IMR-90 (cell line): ENCODE measurements around the gene STRIP2. TPM values are rescaled to one million over a fixed set of nuclear protein-coding genes. Genes with fewer than 3 reads are reported as not detected.

Experiments used
- ATAC-seq: fragments of 200-7000 bp; cut with Tn5 transposase; 2 replicates; pipeline ENCODE4 v1.9.1; 2020; ENCODE audit warnings: low read depth, mild to moderate bottlenecking, moderate library complexity
- BruUV-seq: library from RNA; stranded (reverse); fragments of 400-500 nt; replicated peaks from 2 replicates; lab custom pipeline; 2021; lab: Mats Ljungman, UMichigan
- CTCF ChIA-PET: fragments of 300-600 bp; formaldehyde crosslinking; extraction: SDS; loops from one replicate; lab custom pipeline; 2021; ENCODE audit warnings: antibody characterized with exemption; lab: Yijun Ruan, JAX
- POLR2A ChIA-PET: fragments of 300-600 bp; sonication (Branson Sonifier 250); formaldehyde crosslinking; loops from one replicate; lab custom pipeline; 2022; ENCODE audit warnings: antibody characterized with exemption; ENCODE audit not compliant: unreplicated experiment; lab: Charles Lee
- DNase-seq: peaks from one replicate; pipeline ENCODE4 v3.0.0; 2013
- H2AFZ ChIP-seq: replicated peaks from 2 replicates; pipeline ENCODE3; 2013; ENCODE audit warnings: low read length, mild to moderate bottlenecking; ENCODE audit not compliant: poor library complexity
- H2AK5ac ChIP-seq: 2 replicates; pipeline ENCODE4 v1.6.1; 2013; ENCODE audit warnings: low read depth, low read length, inconsistent platforms
- H2AK9ac ChIP-seq: replicated peaks from 2 replicates; pipeline ENCODE3; 2013; ENCODE audit warnings: mild to moderate bottlenecking, low read depth, low read length, moderate library complexity; ENCODE audit not compliant: poor library complexity
- H2BK120ac ChIP-seq: 2 replicates; pipeline ENCODE4 v1.6.1; 2013; ENCODE audit warnings: low read depth, low read length, inconsistent platforms
- H2BK15ac ChIP-seq: 3 replicates; pipeline ENCODE4 v1.6.1; 2013; ENCODE audit warnings: low read depth, low read length, inconsistent platforms
- H2BK20ac ChIP-seq: 2 replicates; pipeline ENCODE4 v1.6.1; 2013; ENCODE audit warnings: low read depth, mild to moderate bottlenecking, inconsistent platforms, low read length, moderate library complexity
- H2BK5ac ChIP-seq: 2 replicates; pipeline ENCODE4 v1.6.1; 2013; ENCODE audit warnings: mild to moderate bottlenecking, low read depth, low read length, inconsistent platforms; ENCODE audit not compliant: poor library complexity, severe bottlenecking
- H3K14ac ChIP-seq: replicated peaks from 2 replicates; pipeline ENCODE4 v1.6.1; 2013; ENCODE audit warnings: low read depth, low read length, inconsistent platforms
- H3K18ac ChIP-seq: 2 replicates; pipeline ENCODE4 v1.6.1; 2013; ENCODE audit warnings: low read depth, low read length, control low read depth
- H3K23ac ChIP-seq: 2 replicates; pipeline ENCODE4 v1.6.1; 2013; ENCODE audit warnings: low read depth, low read length, inconsistent platforms
- H3K27ac ChIP-seq: 2 replicates; pipeline ENCODE4 v1.5.1; 2013; ENCODE audit warnings: mild to moderate bottlenecking, control low read depth, low read length; ENCODE audit not compliant: insufficient read depth
- H3K27me3 ChIP-seq: 2 replicates; pipeline ENCODE4 v1.6.1; 2013; ENCODE audit warnings: low read length; ENCODE audit not compliant: control insufficient read depth, insufficient read depth
- H3K36me3 ChIP-seq: 2 replicates; pipeline ENCODE4 v1.6.1; 2013; ENCODE audit warnings: low read length, mixed read lengths; ENCODE audit not compliant: control insufficient read depth, insufficient read depth
- H3K4ac ChIP-seq: 2 replicates; pipeline ENCODE4 v1.6.1; 2013; ENCODE audit warnings: low read depth, low read length, inconsistent platforms
- H3K4me1 ChIP-seq: 2 replicates; pipeline ENCODE4 v1.6.1; 2013; ENCODE audit warnings: low read length, mixed read lengths; ENCODE audit not compliant: control insufficient read depth, insufficient read depth
- H3K4me2 ChIP-seq: 2 replicates; pipeline ENCODE4 v1.6.1; 2013; ENCODE audit warnings: low read depth, mild to moderate bottlenecking, control low read depth, low read length, moderate library complexity
- H3K4me3 ChIP-seq: 2 replicates; pipeline ENCODE4 v1.5.1; 2013; ENCODE audit warnings: low read depth, mild to moderate bottlenecking, control low read depth, low read length, moderate library complexity; ENCODE audit not compliant: insufficient read depth
- H3K56ac ChIP-seq: 2 replicates; pipeline ENCODE4 v1.6.1; 2013; ENCODE audit warnings: low read length, inconsistent platforms; ENCODE audit not compliant: insufficient read depth; ENCODE audit errors: extremely low read depth
- H3K79me1 ChIP-seq, 2 experiments: 2 replicates each; pipeline ENCODE4 v1.6.1; 2013; ENCODE audit warnings: low read length in 2 of 2, inconsistent platforms in 1 of 2, low read depth in 1 of 2
- H3K9ac ChIP-seq: 2 replicates; pipeline ENCODE4 v1.6.1; 2013; ENCODE audit warnings: low read depth, low read length, control low read depth
- H3K9me1 ChIP-seq: 2 replicates; pipeline ENCODE4 v1.6.1; 2013; ENCODE audit warnings: low read length, inconsistent platforms; ENCODE audit not compliant: insufficient read depth
- H3K9me3 ChIP-seq: 2 replicates; pipeline ENCODE4 v1.6.1; 2013; ENCODE audit warnings: low read length; ENCODE audit not compliant: control insufficient read depth, insufficient read depth
- H4K20me1 ChIP-seq: 2 replicates; pipeline ENCODE4 v1.6.1; 2013; ENCODE audit warnings: low read length, inconsistent platforms; ENCODE audit not compliant: insufficient read depth
- H4K5ac ChIP-seq: 2 replicates; pipeline ENCODE4 v1.6.1; 2013; ENCODE audit warnings: mild to moderate bottlenecking, low read depth, low read length, control low read depth
- H4K8ac ChIP-seq, 2 experiments: 2 replicates each; pipeline ENCODE4 v1.6.1; 2013; ENCODE audit warnings: low read depth in 2 of 2, low read length in 2 of 2, control low read depth in 1 of 2, inconsistent platforms in 1 of 2
- H4K91ac ChIP-seq: 2 replicates; pipeline ENCODE4 v1.6.1; 2013; ENCODE audit warnings: low read depth, low read length, inconsistent platforms; ENCODE audit not compliant: insufficient read depth
- BHLHE40 ChIP-seq: fragments of 150-350 bp; IDR thresholded peaks from 2 replicates; pipeline ENCODE4 v1.6.1; 2016; ENCODE audit warnings: mild to moderate bottlenecking, low read depth, low read length
- CEBPB ChIP-seq: IDR thresholded peaks from 2 replicates; pipeline ENCODE4 v1.6.1; 2012; ENCODE audit warnings: low read depth, low read length, improper control_type of control experiment
- CHD1 ChIP-seq: IDR thresholded peaks from 2 replicates; pipeline ENCODE4 v1.6.1; 2012; ENCODE audit warnings: low read depth, low read length, improper control_type of control experiment
- FOS ChIP-seq: fragments of 150-350 bp; IDR thresholded peaks from 2 replicates; pipeline ENCODE4 v1.6.1; 2016; ENCODE audit warnings: low read depth, low read length
- MAFK ChIP-seq: IDR thresholded peaks from 2 replicates; pipeline ENCODE4 v1.6.1; 2012; ENCODE audit warnings: low read depth, low read length, improper control_type of control experiment
- MAZ ChIP-seq: IDR thresholded peaks from 2 replicates; pipeline ENCODE4 v1.6.1; 2012; ENCODE audit warnings: low read depth, mild to moderate bottlenecking, low read length, improper control_type of control experiment, moderate library complexity, borderline replicate concordance
- MXI1 ChIP-seq: IDR thresholded peaks from 2 replicates; pipeline ENCODE4 v1.6.1; 2012; ENCODE audit warnings: low read depth, mild to moderate bottlenecking, low read length, moderate library complexity, borderline replicate concordance
- NFE2L2 ChIP-seq: fragments of 150-350 bp; IDR thresholded peaks from 2 replicates; pipeline ENCODE4 v1.6.1; 2016; ENCODE audit warnings: low read depth, mild to moderate bottlenecking, low read length
- POLR2A ChIP-seq: IDR thresholded peaks from 2 replicates; pipeline ENCODE4 v1.6.1; 2012; ENCODE audit warnings: mild to moderate bottlenecking, low read depth, low read length
- RAD21 ChIP-seq: IDR thresholded peaks from 2 replicates; pipeline ENCODE4 v1.6.1; 2012; ENCODE audit warnings: low read length, improper control_type of control experiment
- RCOR1 ChIP-seq: IDR thresholded peaks from 2 replicates; pipeline ENCODE4 v1.6.1; 2012; ENCODE audit warnings: mild to moderate bottlenecking, low read length, improper control_type of control experiment; ENCODE audit not compliant: insufficient replicate concordance
- SMC3 ChIP-seq: fragments of 150-350 bp; IDR thresholded peaks from 2 replicates; pipeline ENCODE4 v1.6.1; 2016; ENCODE audit warnings: low read depth, mild to moderate bottlenecking, antibody characterized with exemption, low read length, moderate library complexity
- WGBS, 2 experiments: methylation state at CpG; one replicate each; pipeline versions ENCODE4 v1.1.5 to v1.1.7; 2013; ENCODE audit warnings: missing lambda C conversion rate in 2 of 2; ENCODE audit not compliant: insufficient read length in 1 of 2; ENCODE audit errors: extremely low coverage in 2 of 2; 5-methylcytosine and 5-hydroxymethylcytosine counted together
- dilution Hi-C: fragments of 300-500 bp; cut with HindIII; formaldehyde crosslinking; loops from one replicate; pipeline ENCODE4 v1.14.3; 2018; ENCODE audit warnings: low sequenced_read_pairs; ENCODE audit not compliant: unreplicated experiment
- in situ Hi-C: fragments of 300-500 bp; cut with MboI; formaldehyde crosslinking; loops from 3 replicates; pipeline ENCODE4 v1.14.3; 2019; ENCODE audit warnings: low sequenced_read_pairs, inconsistent platforms, mixed read lengths
- intact Hi-C: fragments of 100-400 bp; cut with micrococcal nuclease; formaldehyde crosslinking; loops from 2 replicates; pipeline ENCODE4 v1.10.0; 2022
- polyA plus RNA-seq, 3 experiments: library from polyadenylated mRNA; depleted of rRNA; stranded (reverse); fragments of >200 nt; gene quantifications; 2 replicates each; pipeline ENCODE4 v1.2.3, GENCODE V29; 2012; ENCODE audit warnings: low replicate concordance in 1 of 3
- total RNA-seq: library from RNA; depleted of rRNA; stranded (reverse); fragments of >200 nt; gene quantifications from 2 replicates; pipeline ENCODE4 v1.2.3, GENCODE V29; 2012
- TF ChIP-seq, protein P1 (sequence below): conservative IDR thresholded peaks from 2 replicates; pipeline ENCODE4 v1.5.1; 2012; ENCODE audit warnings: mild to moderate bottlenecking, low read depth, low read length, improper control_type of control experiment
- TF ChIP-seq, protein P2 (sequence below): fragments of 150-350 bp; IDR thresholded peaks from 2 replicates; pipeline ENCODE4 v1.6.1; 2017; ENCODE audit warnings: mild to moderate bottlenecking, antibody characterized with exemption, low read length, low read depth
- TF ChIP-seq, protein P3 (sequence below): fragments of 150-350 bp; IDR thresholded peaks from 2 replicates; pipeline ENCODE4 v1.6.1; 2016; ENCODE audit warnings: low read depth, mild to moderate bottlenecking, low read length, moderate library complexity, borderline replicate concordance

STRIP2 gene
- total and polyA plus RNA-seq, 2 of the 4 experiments (the other 2 are of a cell fraction) = 1.8 to 3.0 TPM

DNA sequence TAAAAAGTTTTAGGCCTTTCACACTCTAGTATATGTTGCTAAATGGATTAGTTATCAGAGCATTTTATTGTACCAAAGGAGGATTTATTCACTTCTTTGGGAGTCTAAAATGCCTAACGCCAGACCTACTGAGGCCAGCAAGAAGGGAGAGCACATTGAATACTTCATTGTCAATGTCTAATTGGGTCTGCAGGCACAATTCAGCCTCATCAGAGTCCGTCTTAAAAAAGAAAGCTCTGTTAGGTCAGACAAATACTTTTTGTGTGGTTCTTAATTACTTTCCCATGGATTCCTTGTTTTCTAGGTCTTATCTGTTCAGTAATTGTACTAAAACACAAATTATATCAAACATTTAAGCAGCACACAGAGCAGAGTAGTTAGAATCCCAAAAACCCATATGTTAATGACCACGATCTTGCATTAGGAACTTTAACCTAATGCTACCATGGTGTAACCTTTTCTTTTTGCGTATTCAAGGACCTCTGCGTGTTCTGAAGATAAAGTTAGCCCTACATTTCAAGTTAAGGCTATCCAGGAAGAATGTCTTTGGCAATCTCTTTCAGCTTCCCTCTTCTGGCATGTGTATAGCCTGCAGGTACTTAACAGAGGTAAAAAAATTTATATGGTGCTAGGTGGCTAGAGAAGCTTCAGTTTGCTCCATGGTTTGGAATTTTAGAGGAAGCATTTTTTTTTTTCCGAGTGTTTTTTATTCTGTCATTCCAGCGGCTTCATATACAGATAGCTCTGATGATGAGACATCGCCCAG is 45.7 kb upstream of the STRIP2 start:
- H2AK9ac ChIP-seq = no peak overlapping the region
- no peak overlapping the region for H4K5ac ChIP-seq
- no peaks in the 10 kb centered on the region for H3K27me3 ChIP-seq
- no peak overlapping the region for H4K8ac ChIP-seq
- no peak overlapping the region for H3K56ac ChIP-seq
- dilution Hi-C loops (no loop called here), in situ Hi-C loops (no loop called here), intact Hi-C loops (loop anchor here (5.0 kb wide), 1 partner anchor 44 kb away; the partner anchor contains the start of gene STRIP2)
- H2BK5ac ChIP-seq = no peak overlapping the region
- no peak for ATAC-seq
- no peak overlapping the region for H2BK15ac ChIP-seq
- no peak overlapping the region for H2BK20ac ChIP-seq
- no peak overlapping the region for H2BK120ac ChIP-seq
- H3K79me1 ChIP-seq = no peaks in the 10 kb centered on the region
- no peak overlapping the region for H3K4me2 ChIP-seq
- peaks cover 2% of the 10 kb centered on the region; the same call in 1 of the 2 replicates for H3K4me1 ChIP-seq
- TF ChIP-seq CHD1 (no peak), CEBPB (no peak), POLR2A (no peak), FOS (no peak), RAD21 (no peak), BHLHE40 (no peak), SMC3 (no peak), MXI1 (no peak), NFE2L2 (no peak), RCOR1 (no peak), MAFK (no peak), MAZ (no peak)
- TF ChIP-seq, protein P1, sequence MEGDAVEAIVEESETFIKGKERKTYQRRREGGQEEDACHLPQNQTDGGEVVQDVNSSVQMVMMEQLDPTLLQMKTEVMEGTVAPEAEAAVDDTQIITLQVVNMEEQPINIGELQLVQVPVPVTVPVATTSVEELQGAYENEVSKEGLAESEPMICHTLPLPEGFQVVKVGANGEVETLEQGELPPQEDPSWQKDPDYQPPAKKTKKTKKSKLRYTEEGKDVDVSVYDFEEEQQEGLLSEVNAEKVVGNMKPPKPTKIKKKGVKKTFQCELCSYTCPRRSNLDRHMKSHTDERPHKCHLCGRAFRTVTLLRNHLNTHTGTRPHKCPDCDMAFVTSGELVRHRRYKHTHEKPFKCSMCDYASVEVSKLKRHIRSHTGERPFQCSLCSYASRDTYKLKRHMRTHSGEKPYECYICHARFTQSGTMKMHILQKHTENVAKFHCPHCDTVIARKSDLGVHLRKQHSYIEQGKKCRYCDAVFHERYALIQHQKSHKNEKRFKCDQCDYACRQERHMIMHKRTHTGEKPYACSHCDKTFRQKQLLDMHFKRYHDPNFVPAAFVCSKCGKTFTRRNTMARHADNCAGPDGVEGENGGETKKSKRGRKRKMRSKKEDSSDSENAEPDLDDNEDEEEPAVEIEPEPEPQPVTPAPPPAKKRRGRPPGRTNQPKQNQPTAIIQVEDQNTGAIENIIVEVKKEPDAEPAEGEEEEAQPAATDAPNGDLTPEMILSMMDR = no peak
- TF ChIP-seq, protein P2, sequence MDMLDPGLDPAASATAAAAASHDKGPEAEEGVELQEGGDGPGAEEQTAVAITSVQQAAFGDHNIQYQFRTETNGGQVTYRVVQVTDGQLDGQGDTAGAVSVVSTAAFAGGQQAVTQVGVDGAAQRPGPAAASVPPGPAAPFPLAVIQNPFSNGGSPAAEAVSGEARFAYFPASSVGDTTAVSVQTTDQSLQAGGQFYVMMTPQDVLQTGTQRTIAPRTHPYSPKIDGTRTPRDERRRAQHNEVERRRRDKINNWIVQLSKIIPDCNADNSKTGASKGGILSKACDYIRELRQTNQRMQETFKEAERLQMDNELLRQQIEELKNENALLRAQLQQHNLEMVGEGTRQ = no peak
- TF ChIP-seq, protein P3, sequence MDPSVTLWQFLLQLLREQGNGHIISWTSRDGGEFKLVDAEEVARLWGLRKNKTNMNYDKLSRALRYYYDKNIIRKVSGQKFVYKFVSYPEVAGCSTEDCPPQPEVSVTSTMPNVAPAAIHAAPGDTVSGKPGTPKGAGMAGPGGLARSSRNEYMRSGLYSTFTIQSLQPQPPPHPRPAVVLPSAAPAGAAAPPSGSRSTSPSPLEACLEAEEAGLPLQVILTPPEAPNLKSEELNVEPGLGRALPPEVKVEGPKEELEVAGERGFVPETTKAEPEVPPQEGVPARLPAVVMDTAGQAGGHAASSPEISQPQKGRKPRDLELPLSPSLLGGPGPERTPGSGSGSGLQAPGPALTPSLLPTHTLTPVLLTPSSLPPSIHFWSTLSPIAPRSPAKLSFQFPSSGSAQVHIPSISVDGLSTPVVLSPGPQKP = no peak
- no peak for DNase-seq
- H3K9me1 ChIP-seq = no peaks in the 10 kb centered on the region
- H3K18ac ChIP-seq = no peak overlapping the region
- no peak overlapping the region for H3K4ac ChIP-seq
- no peak overlapping the region for H2AK5ac ChIP-seq
- H3K9me3 ChIP-seq = no peaks in the 10 kb centered on the region
- no CpG with 5 or more reads among the region's 8 CpGs for WGBS, 2 experiments
- POLR2A ChIA-PET = interaction anchor here (0.6 kb wide), 1 partner anchor 309 kb away, joined by 3 read pairs; no protein-coding TSS in a partner anchor
- H3K14ac ChIP-seq = no peak overlapping the region
- CTCF ChIA-PET = interaction anchor here (0.7 to 1.2 kb wide), 2 partner anchors 11 to 12 kb away, joined by 3 to 5 read pairs; no protein-coding TSS in a partner anchor
- no peaks in the 10 kb centered on the region for H4K20me1 ChIP-seq
- H2AFZ ChIP-seq = no peak overlapping the region
- H3K36me3 ChIP-seq = 0 out of 2 replicates have a peak, but pooled peaks cover 2% of the 10 kb centered on the region
- no peak overlapping the region for H3K4me3 ChIP-seq
- no peak overlapping the region for H3K23ac ChIP-seq
- H3K27ac ChIP-seq = no peak overlapping the region
- BruUV-seq = no TSS peak
- no peak overlapping the region for H3K9ac ChIP-seq
- H4K91ac ChIP-seq = no peak overlapping the region
